ENCODE data around the gene SH3PXD2B.
"Not testable (repeated sequence)": the region's sequence is repeated elsewhere in the genome, so short reads cannot be mapped to it uniquely, and the experiment has no call there.

Gene SH3PXD2B

DNA sequence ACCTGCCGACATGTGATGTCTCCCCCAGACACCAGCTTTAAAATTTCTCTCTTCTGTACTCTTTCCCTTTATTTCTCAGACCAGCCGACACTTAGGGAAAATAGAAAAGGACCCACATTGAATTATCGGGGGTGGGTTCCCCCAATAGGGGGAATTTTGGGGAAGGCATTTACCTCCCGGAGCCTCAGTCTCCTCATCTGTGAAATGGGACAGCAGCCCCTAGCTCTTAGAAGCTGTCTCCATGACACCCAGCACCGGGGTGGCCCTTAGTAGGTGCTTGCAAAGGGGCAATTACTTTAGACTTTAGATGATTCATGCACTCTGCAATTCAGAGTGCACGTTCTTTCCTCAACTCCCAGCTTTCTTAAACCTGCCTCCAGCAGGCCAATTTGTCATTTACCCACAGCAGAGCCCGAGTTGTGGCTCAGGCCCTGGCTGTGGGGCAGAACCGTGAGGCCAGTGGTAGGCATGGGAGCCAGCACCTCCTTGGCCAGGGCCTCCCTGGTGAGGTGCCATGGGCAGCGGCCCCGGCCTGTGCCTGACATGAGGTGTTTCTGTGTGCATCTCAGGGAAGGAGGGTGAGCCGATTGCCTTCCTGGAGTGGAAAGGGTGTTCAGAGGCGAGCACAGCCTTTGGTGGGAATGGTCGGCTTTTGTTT, 51.7 kb downstream of the SH3PXD2B start:
- Mint-ChIP-seq H3K27ac (no peak overlapping the region), H3K9me3 (no peaks in the 10 kb centered on the region), H3K4me1 (ENCODE audit: low read depth) (no peaks in the 10 kb centered on the region), H3K27me3 (peaks cover 22% of the 10 kb centered on the region), H3K36me3 (ENCODE audit: low read depth) (no peaks in the 10 kb centered on the region), H3K4me3 (no peak overlapping the region)

DNA sequence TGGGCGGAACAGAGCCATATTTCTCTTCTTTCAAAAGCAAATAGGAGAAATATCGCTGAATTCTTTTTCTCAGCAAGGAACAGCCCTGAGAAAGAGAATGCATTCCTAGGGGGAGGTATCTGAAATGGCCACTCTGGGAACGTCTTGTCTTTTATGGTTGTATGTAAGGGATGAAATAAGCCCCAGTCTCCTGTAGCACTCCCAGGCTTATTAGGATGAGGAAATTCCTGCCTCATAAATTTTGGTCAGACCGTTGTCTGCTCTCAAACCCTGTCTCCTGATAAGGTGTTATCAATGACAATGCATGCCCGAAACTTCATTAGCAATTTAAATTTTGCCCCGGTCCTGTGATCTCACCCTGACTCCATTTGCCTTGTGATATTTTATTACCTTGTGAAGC, 52.3 kb downstream of the SH3PXD2B start:
- not testable (repeated sequence) for H3K4me3 Mint-ChIP-seq; H3K27ac Mint-ChIP-seq; H3K36me3 Mint-ChIP-seq (ENCODE audit: low read depth); H3K4me1 Mint-ChIP-seq (ENCODE audit: low read depth); H3K9me3 Mint-ChIP-seq
- H3K27me3 Mint-ChIP-seq = peaks cover 16% of the 10 kb centered on the region

DNA sequence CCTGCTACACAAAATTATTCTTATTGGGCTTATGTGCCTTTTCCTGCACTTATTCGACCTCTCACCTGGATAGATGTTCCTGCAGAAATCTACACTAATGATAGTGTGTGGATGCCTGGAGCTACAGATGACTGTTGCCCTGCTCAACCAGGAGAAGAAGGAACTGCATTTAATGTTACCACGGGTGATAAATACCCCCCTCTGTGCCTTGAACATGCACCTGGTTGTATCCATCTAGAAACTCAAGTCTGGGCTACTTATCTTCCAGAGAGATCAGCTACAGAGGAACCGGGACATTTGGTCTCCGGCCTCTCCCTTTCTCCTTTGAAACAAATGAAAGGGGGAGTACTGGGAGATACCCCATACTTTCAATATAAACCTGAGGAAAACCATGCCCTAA, 54.5 kb downstream of the SH3PXD2B start:
- Mint-ChIP-seq H3K27me3 (peaks cover 4% of the 10 kb centered on the region), H3K4me3 (no peak overlapping the region), H3K36me3 (ENCODE audit: low read depth) (peaks cover 7% of the 10 kb centered on the region), H3K9me3 (peaks cover 9% of the 10 kb centered on the region), H3K4me1 (ENCODE audit: low read depth) (peaks cover 8% of the 10 kb centered on the region), H3K27ac (no peak overlapping the region)

DNA sequence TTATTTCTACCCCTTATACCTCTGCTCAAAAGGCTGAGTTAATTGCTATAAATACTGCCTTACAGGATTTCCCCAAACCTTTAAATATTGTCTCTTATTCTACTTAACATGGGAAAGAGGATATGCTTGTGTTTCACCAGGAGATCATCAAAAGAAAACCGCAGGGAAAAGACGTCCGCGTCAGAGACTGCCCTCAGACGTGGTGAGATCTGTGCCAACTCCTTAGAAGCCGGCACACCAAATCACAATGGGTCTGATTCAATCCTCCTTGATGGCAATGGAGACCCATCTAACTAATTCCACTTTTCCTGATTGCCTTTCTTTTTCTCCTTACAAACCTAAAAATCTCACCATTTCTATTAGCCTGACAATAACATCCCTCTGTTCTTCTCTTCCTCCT, 55.0 kb downstream of the SH3PXD2B start:
- H3K27ac Mint-ChIP-seq = no peak overlapping the region
- H3K4me1 Mint-ChIP-seq (ENCODE audit: low read depth) = peaks cover 8% of the 10 kb centered on the region
- H3K4me3 Mint-ChIP-seq = no peak overlapping the region
- H3K36me3 Mint-ChIP-seq (ENCODE audit: low read depth) = peaks cover 7% of the 10 kb centered on the region
- peaks cover 6% of the 10 kb centered on the region for H3K27me3 Mint-ChIP-seq
- peaks cover 9% of the 10 kb centered on the region for H3K9me3 Mint-ChIP-seq

DNA sequence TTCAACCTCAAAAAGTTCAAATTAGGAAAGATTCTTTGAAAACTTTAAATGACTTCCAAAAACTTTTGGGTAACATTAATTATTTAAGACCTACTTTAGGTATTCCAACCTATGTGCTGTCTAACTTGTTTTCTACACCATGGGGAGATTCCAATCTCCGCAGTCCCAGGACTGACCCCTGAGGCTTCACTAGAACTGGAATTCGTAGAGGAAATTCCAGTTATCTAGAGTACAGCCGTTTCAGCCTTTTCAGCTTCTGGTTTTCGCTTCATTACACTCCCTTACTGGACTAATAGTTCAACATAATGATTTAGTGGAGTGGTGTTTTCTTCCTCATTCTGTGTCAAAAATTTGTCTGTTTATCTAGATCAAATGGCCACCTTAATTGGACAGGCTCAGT, 55.7 kb downstream of the SH3PXD2B start:
- H3K27me3 Mint-ChIP-seq; H3K36me3 Mint-ChIP-seq (ENCODE audit: low read depth); H3K4me1 Mint-ChIP-seq (ENCODE audit: low read depth); H3K9me3 Mint-ChIP-seq; H3K27ac Mint-ChIP-seq; H3K4me3 Mint-ChIP-seq: not testable (repeated sequence)

DNA sequence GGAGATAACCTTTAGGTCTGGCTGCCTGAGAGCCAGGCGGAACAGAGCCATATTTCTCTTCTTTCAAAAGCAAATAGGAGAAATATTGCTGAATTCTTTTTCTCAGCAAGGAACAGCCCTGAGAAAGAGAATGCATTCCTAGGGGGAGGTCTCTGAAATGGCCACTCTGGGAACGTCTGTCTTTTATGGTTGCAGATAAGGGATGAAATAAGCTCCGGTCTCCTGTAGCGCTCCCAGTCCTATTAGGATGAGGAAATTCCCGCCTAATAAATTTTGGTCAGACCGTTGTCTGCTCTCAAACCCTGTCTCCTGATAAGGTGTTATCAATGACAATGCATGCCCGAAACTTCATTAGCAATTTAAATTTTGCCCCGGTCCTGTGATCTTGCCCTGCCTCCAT, 57.3 kb downstream of the SH3PXD2B start:
- H3K4me1 Mint-ChIP-seq (ENCODE audit: low read depth); H3K4me3 Mint-ChIP-seq; H3K9me3 Mint-ChIP-seq; H3K27ac Mint-ChIP-seq; H3K36me3 Mint-ChIP-seq (ENCODE audit: low read depth): not testable (repeated sequence)
- peaks cover 13% of the 10 kb centered on the region for H3K27me3 Mint-ChIP-seq

DNA sequence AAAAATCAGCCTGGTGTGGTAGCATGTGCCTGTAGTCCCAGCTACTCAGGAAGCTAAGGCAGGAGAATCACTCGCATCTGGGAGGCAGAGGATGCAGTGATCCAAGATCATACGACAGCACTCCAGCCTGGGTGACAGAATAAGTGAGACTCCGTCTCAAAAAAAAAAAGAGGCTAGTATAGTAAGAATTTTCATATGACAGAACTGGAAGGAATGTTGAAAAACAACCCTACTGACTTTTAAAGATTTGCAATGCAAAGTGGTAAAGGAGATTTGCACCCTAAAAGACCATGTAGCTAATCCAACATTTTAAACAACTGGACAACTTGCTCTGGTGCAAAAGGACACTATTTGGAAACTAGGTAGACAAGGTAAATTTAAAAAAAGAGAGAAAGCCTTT, 58.1 kb downstream of the SH3PXD2B start:
- H3K4me3 Mint-ChIP-seq = no peak overlapping the region
- no peak overlapping the region for H3K27ac Mint-ChIP-seq
- H3K4me1 Mint-ChIP-seq (ENCODE audit: low read depth) = peaks cover 8% of the 10 kb centered on the region
- peaks cover 13% of the 10 kb centered on the region for H3K27me3 Mint-ChIP-seq
- peaks cover 7% of the 10 kb centered on the region for H3K36me3 Mint-ChIP-seq (ENCODE audit: low read depth)
- H3K9me3 Mint-ChIP-seq = peaks cover 9% of the 10 kb centered on the region

DNA sequence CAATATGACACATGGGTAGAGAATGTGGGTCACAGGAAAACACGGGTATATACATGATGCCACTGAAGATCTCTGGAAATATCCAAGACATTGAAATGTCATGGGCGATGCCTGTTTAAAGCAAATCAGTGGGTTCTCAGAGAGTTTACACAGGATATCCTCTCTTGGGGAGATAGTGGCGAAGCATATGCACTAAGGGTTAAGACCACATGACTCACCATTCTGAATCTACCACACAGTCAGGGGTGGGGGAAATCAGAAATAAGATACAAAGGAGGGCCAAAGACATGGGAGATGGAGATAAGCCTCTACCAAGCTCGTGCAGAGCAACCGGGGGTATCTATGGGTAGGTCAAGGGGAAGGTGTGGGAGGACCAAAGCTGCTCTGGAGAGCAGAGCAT, 58.8 kb downstream of the SH3PXD2B start:
- H3K4me1 Mint-ChIP-seq (ENCODE audit: low read depth) = peaks cover 8% of the 10 kb centered on the region
- peaks cover 13% of the 10 kb centered on the region for H3K27me3 Mint-ChIP-seq
- no peak overlapping the region for H3K27ac Mint-ChIP-seq
- H3K9me3 Mint-ChIP-seq = peaks cover 9% of the 10 kb centered on the region
- H3K4me3 Mint-ChIP-seq = no peak overlapping the region
- peaks cover 7% of the 10 kb centered on the region for H3K36me3 Mint-ChIP-seq (ENCODE audit: low read depth)

DNA sequence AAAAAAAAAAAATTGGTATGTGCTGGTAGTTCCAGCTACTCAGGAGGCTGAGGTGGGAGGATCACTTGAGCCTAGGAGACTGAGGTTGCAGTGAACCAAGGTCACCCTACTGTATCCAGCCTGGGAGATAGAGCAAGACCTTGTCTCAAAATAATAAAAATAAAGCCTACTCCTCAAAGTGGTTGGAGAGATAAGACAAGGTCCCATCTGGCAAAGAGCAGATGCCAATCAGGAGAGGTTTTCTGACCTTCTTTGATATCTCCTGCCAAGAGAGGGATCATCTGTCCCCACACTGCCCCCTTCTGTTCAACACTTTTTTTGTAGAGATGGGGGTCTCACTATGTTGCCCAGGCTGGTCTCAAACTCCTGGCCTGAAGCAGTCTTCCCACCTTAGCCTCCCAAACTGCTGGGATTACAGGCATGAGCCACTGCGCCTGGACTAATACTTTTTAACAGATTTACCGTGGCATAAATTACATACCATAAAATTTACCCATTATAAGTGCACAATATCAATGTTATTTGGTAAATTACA, 64.7 kb downstream of the SH3PXD2B start:
- H3K4me1 Mint-ChIP-seq (ENCODE audit: low read depth) = no peaks in the 10 kb centered on the region
- no peaks in the 10 kb centered on the region for H3K9me3 Mint-ChIP-seq
- no peaks in the 10 kb centered on the region for H3K36me3 Mint-ChIP-seq (ENCODE audit: low read depth)
- H3K27me3 Mint-ChIP-seq = peaks cover 9% of the 10 kb centered on the region
- no peak overlapping the region for H3K4me3 Mint-ChIP-seq
- no peak overlapping the region for H3K27ac Mint-ChIP-seq

DNA sequence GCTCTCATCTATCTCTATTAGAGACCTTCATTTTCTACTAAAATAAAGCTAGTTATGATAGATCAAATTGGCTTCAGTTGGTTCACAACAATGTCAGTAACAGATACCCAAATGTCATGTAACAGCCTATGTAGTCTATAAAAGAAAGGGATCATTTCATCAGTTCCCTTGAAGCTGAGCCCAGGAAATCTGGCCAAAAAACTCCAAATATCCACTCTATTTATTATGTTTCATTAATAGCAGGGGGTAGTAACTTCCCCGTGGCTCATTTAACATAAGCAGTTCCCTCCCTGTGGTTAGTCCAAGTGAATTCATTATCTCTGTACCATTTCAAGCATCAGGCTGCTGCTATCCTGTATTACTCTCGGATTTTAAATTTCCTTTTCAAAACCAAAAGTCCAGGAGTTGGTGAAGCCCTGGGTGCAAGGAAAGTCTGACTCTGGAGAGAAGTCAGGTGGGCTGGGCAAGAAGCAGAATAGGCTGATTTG, 66.0 kb downstream of the SH3PXD2B start:
- no peaks in the 10 kb centered on the region for H3K4me1 Mint-ChIP-seq (ENCODE audit: low read depth)
- no peaks in the 10 kb centered on the region for H3K9me3 Mint-ChIP-seq
- no peak overlapping the region for H3K4me3 Mint-ChIP-seq
- no peak overlapping the region for H3K27ac Mint-ChIP-seq
- H3K27me3 Mint-ChIP-seq = peaks cover 3% of the 10 kb centered on the region
- no peaks in the 10 kb centered on the region for H3K36me3 Mint-ChIP-seq (ENCODE audit: low read depth)

DNA sequence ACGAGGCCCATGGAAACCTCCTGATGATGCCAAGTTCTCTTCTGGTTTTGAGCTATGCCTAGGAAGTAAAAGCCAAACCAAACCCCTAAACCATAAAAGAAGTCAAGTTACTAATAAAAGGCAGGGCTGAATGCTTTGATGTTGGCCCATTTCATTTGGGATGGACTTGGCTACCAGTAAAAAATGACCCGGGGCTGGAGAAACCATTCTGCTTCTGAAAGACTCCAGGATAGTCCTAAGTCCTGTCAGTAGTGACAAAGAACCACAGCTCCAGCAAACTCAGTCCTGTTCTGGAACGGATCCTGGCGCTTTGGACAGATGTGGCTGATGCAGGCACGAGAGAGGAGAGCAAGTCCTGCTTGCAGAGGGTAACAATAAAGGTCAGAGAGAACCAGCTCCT, 68.6 kb downstream of the SH3PXD2B start:
- Mint-ChIP-seq H3K9me3 (no peaks in the 10 kb centered on the region), H3K27ac (no peak overlapping the region), H3K36me3 (ENCODE audit: low read depth) (no peaks in the 10 kb centered on the region), H3K27me3 (no peaks in the 10 kb centered on the region), H3K4me1 (ENCODE audit: low read depth) (no peaks in the 10 kb centered on the region), H3K4me3 (no peak overlapping the region)

DNA sequence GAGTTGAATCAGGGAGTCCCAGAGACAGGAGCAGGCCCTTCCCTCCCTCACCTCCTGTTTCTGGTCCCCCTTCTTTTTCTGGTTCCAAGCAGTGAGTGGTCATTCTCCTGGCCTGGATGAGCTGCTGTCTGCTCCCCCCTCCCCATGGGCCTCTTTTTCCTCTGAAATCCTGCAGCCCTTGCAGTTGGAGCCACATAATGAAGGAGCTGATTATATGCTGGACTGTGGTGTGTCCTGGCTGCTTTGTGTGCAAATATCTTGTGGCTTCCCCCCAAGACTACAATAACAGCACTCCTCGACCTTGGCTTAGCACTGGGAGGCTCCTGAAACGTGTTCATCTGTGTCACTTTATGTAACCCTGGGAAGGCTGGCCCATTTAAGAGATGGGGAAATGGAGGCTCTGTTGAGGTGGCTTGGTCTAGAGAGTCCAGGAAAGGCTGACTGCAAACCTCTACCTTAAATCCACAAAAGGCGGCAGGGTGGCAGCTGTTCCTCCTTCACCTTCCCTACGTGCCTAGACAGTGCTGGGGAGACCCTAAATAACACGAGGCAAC, 69.2 kb downstream of the SH3PXD2B start:
- no peaks in the 10 kb centered on the region for H3K4me1 Mint-ChIP-seq (ENCODE audit: low read depth)

DNA sequence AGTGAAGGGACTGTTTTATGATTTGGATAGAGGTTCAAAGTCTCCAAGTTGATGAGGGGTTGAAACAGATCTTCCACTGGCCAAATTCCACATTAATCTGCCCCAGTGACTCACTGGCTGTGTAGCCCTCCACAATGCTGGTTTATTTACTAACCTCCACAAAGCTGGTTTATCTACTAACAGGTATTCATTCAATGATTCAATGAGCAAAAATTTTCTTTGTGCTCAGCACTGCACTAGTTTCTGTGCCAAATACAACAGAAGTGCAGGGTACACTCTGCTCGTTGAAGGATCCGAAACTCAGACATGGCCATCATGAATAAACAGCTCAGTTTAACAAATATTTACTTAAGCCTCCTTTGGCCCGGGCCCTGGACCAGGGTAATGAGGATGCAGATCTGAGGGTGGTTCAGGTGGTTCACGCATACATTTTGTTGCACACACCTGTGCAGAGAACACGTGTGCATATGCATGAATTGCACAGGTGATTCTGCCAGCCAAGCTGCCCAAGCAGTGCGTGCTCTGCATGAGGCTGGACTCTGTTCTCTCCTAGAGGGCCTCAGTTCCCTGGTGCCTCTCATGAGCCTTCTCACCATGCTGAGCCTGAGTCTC, 71.0 kb downstream of the SH3PXD2B start:
- no peak overlapping the region for H3K27ac Mint-ChIP-seq
- H3K36me3 Mint-ChIP-seq (ENCODE audit: low read depth) = no peaks in the 10 kb centered on the region
- H3K4me1 Mint-ChIP-seq (ENCODE audit: low read depth) = no peaks in the 10 kb centered on the region
- H3K4me3 Mint-ChIP-seq = no peak overlapping the region
- H3K9me3 Mint-ChIP-seq = no peaks in the 10 kb centered on the region
- H3K27me3 Mint-ChIP-seq = no peaks in the 10 kb centered on the region

More for the DNA sequence above, 69.2 kb downstream of the SH3PXD2B start:
- no peaks in the 10 kb centered on the region for H3K27me3 Mint-ChIP-seq
- H3K36me3 Mint-ChIP-seq (ENCODE audit: low read depth) = no peaks in the 10 kb centered on the region
- H3K4me3 Mint-ChIP-seq = no peak overlapping the region
- H3K9me3 Mint-ChIP-seq = no peaks in the 10 kb centered on the region
- no peak overlapping the region for H3K27ac Mint-ChIP-seq

DNA sequence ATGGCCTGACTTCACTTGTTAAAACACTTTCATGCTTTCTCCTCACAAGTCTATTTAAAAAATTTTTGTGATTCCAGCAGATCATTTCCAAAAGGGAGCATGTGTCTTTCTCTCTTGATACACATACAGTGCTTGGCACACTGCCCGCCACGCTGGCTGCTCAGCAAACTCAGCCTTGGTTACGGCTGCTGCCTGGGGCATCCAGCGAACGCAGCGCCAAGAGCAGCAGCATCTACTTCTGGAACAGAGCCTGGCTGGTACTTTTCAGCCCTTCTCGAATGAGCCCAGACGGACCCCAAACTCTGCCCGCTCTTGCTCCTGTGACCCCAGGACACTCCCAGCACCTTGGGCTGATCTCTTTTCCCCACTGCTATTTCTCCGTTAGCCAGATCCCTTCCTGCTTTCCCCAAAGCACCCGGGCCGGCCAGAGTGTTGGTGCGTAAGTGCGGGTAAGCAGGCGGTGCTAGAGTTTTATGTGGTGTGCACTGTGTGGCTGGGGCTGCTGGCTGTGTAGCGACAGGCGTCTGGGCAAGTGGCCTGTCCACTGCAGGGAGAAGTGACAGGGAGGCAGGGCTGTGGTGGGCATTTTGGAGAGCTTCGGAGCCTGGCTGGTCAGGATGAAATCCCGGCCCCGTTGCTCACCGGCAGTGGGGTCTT, 73.2 kb downstream of the SH3PXD2B start:
- Mint-ChIP-seq H3K36me3 (ENCODE audit: low read depth) (no peaks in the 10 kb centered on the region), H3K27ac (no peak overlapping the region), H3K27me3 (no peaks in the 10 kb centered on the region), H3K9me3 (no peaks in the 10 kb centered on the region), H3K4me3 (no peak overlapping the region), H3K4me1 (ENCODE audit: low read depth) (no peaks in the 10 kb centered on the region)

DNA sequence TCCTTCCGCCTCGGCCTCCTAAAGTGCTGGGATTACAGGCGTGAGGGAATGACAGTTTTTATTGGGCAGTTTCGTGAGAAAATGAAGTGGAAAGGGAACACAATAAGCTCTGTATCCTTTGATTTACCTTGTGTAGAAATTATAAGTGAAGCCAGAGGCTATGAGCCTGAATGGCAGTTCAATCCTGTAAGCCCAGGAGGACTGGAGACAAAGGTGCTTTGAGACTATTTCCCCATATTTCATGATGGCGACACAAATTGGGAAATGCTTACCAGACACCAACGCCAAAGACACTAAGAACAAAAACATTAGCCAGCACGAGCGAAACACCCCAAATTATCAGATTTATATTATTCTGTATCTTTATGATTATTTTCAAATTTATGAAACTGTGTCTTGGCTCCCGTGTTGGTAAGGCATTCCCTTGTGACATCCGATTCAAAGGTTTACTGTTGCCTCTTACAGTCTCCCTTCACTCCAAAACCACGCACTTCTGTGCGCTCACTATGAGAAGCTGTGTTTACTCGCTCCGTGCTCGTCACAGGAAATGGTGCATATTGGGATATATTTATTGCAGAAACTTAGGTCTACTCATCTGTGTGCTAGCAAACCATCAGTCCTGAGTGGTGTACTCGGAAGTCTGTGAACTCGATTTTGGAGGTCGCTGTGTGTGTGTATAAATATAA, 73.9 kb downstream of the SH3PXD2B start:
- no peak overlapping the region for H3K27ac Mint-ChIP-seq
- no peaks in the 10 kb centered on the region for H3K9me3 Mint-ChIP-seq
- no peaks in the 10 kb centered on the region for H3K4me1 Mint-ChIP-seq (ENCODE audit: low read depth)
- H3K27me3 Mint-ChIP-seq = no peaks in the 10 kb centered on the region
- H3K4me3 Mint-ChIP-seq = no peak overlapping the region
- H3K36me3 Mint-ChIP-seq (ENCODE audit: low read depth) = no peaks in the 10 kb centered on the region
